ENCODE results near the gene COL28A1. TPM values are rescaled to one million over a fixed set of nuclear protein-coding genes. Genes with fewer than 3 reads are reported as not detected.

Gene COL28A1
- polyA plus RNA-seq, 1 donor (not counting 4 experiments of a cell fraction or from before 2014, with no cell fraction given) = 0.13 TPM

- TF ChIP-seq CTCF (optimal IDR thresholded peaks at IDR 0.05 in 1 of 3, IDR thresholded peaks at IDR 0.05 in 1 of 3, conservative IDR thresholded peaks at IDR 0.05 in 1 of 3; ENCODE audit: extremely low read depth in 1 of 3, insufficient read depth in 2 of 3, low read length in 3 of 3) (no peak), EZH2 (IDR thresholded peaks at IDR 0.05; ENCODE audit: low read length) (no peak)
- Histone ChIP-seq H3K79me2 (ENCODE audit: control insufficient read depth, insufficient read depth, low read length) (peaks cover 9% of the 10 kb centered on the region), H3K9ac (ENCODE audit: control insufficient read depth, extremely low read depth, insufficient read depth, low read length) (no peak overlapping the region), H3K27ac (ENCODE audit: control insufficient read depth, insufficient read depth, low read length) (no peak overlapping the region), H3K4me1 (ENCODE audit: control insufficient read depth, extremely low read depth, insufficient read depth, low read length) (peaks cover 6% of the 10 kb centered on the region), H3K27me3 (ENCODE audit: control insufficient read depth, extremely low read depth, insufficient read depth, low read length) (no peaks in the 10 kb centered on the region), H4K20me1 (ENCODE audit: control insufficient read depth, extremely low read depth, insufficient read depth, low read length) (no peaks in the 10 kb centered on the region), H3K9me1 (ENCODE audit: control insufficient read depth, extremely low read depth, insufficient read depth, low read length) (peaks cover 4% of the 10 kb centered on the region), H2AFZ (ENCODE audit: control insufficient read depth, low read length) (no peak overlapping the region), H3K4me3 (ENCODE audit: control insufficient read depth in 2 of 3, extremely low read depth in 1 of 3, insufficient read depth in 2 of 3, low read depth in 1 of 3, low read length in 3 of 3) (no peak overlapping the region), H3K4me2 (ENCODE audit: control insufficient read depth, extremely low read depth, insufficient read depth, low read depth, low read length) (no peak overlapping the region), H3K36me3 (ENCODE audit: control insufficient read depth in 2 of 2, extremely low read depth in 1 of 2, insufficient read depth in 2 of 2, low read length in 2 of 2) (peaks cover 0 to 9% of the 10 kb centered on the region in 2 experiments), H3K9me3 (ENCODE audit: control insufficient read depth, low read depth, low read length) (no peaks in the 10 kb centered on the region)
- no peak for FAIRE-seq
- dilution Hi-C loops (cut with MboI; ENCODE audit: extremely low pct_ligation_motif_present, low sequenced_read_pairs) = no loop called here
- no peak for DNase-seq (ENCODE audit: low read depth, low spot score)
Observed at GRCh38 chr7:7577888-7578287, 42.2 kb upstream of the COL28A1 start.

GRCh38 chr7:7576344-7576743, 40.7 kb upstream of the COL28A1 start:
- Histone ChIP-seq H3K9me3 (ENCODE audit: control insufficient read depth, low read depth, low read length) (no peaks in the 10 kb centered on the region), H3K79me2 (ENCODE audit: control insufficient read depth, insufficient read depth, low read length) (peaks cover 18% of the 10 kb centered on the region), H3K4me2 (ENCODE audit: control insufficient read depth, extremely low read depth, insufficient read depth, low read depth, low read length) (no peak overlapping the region), H3K27me3 (ENCODE audit: control insufficient read depth, extremely low read depth, insufficient read depth, low read length) (no peaks in the 10 kb centered on the region), H3K27ac (ENCODE audit: control insufficient read depth, insufficient read depth, low read length) (no peak overlapping the region), H3K36me3 (ENCODE audit: control insufficient read depth in 2 of 2, extremely low read depth in 1 of 2, insufficient read depth in 2 of 2, low read length in 2 of 2) (peaks cover 0 to 19% of the 10 kb centered on the region in 2 experiments), H3K9me1 (ENCODE audit: control insufficient read depth, extremely low read depth, insufficient read depth, low read length) (peaks cover under 1% of the 10 kb centered on the region), H3K9ac (ENCODE audit: control insufficient read depth, extremely low read depth, insufficient read depth, low read length) (no peak overlapping the region), H4K20me1 (ENCODE audit: control insufficient read depth, extremely low read depth, insufficient read depth, low read length) (no peaks in the 10 kb centered on the region), H3K4me3 (ENCODE audit: control insufficient read depth in 2 of 3, extremely low read depth in 1 of 3, insufficient read depth in 2 of 3, low read depth in 1 of 3, low read length in 3 of 3) (no peak overlapping the region), H3K4me1 (ENCODE audit: control insufficient read depth, extremely low read depth, insufficient read depth, low read length) (peaks cover 1% of the 10 kb centered on the region), H2AFZ (ENCODE audit: control insufficient read depth, low read length) (no peak overlapping the region)
- FAIRE-seq = no peak
- dilution Hi-C loops (cut with MboI; ENCODE audit: extremely low pct_ligation_motif_present, low sequenced_read_pairs) = no loop called here
- DNase-seq (ENCODE audit: low read depth, low spot score) = no peak
- TF ChIP-seq EZH2 (IDR thresholded peaks at IDR 0.05; ENCODE audit: low read length) (no peak), CTCF (optimal IDR thresholded peaks at IDR 0.05 in 1 of 3, IDR thresholded peaks at IDR 0.05 in 1 of 3, conservative IDR thresholded peaks at IDR 0.05 in 1 of 3; ENCODE audit: extremely low read depth in 1 of 3, insufficient read depth in 2 of 3, low read length in 3 of 3) (no peak)
